HepG2 (cell line): ENCODE results near the gene CHCHD6.

Source experiments
- ATF2 ChIP-seq: sonication (generic); formaldehyde crosslinking; IDR thresholded peaks from 2 replicates; pipeline ENCODE4 v1.4.0; 2020; ENCODE audit warnings: missing genetic modification reagents
- GZF1 ChIP-seq: sonication (generic); formaldehyde crosslinking; IDR thresholded peaks from 2 replicates; pipeline ENCODE4 v1.5.1; 2020; ENCODE audit warnings: mild to moderate bottlenecking, missing genetic modification reagents
- NFATC3 ChIP-seq: sonication (generic); formaldehyde crosslinking; IDR thresholded peaks from 2 replicates; pipeline ENCODE4 v1.5.1; 2020; ENCODE audit warnings: mild to moderate bottlenecking, missing genetic modification reagents
- PHF21A ChIP-seq: sonication (generic); formaldehyde crosslinking; IDR thresholded peaks from 2 replicates; pipeline ENCODE4 v1.5.0; 2020; ENCODE audit warnings: mild to moderate bottlenecking, missing genetic modification reagents
- SMC3 ChIP-seq: IDR thresholded peaks from 2 replicates; pipeline ENCODE4 v1.6.1; 2011; ENCODE audit warnings: low read length, improper control_type of control experiment
- ZFYVE20 ChIP-seq: sonication (generic); formaldehyde crosslinking; IDR thresholded peaks from 2 replicates; pipeline ENCODE4 v1.8.0; 2023; ENCODE audit warnings: low read depth, mild to moderate bottlenecking, moderate library complexity, missing genetic modification reagents, borderline replicate concordance

GRCh38 chr3:126951561-126951960 lies 247.5 kb downstream of the CHCHD6 start:
- TF ChIP-seq NFATC3 (CRISPR knock-in tag) (no peak), GZF1 (CRISPR knock-in tag) (no peak), ATF2 (CRISPR knock-in tag) (no peak), ZFYVE20 (CRISPR knock-in tag) (no peak), SMC3 (no peak), PHF21A (no peak)
